ENCODE measurements around the gene GLIS1. TPM values are rescaled to one million over a fixed set of nuclear protein-coding genes. Genes with fewer than 3 reads are reported as not detected.

Gene GLIS1
- total and polyA plus RNA-seq, 8 donors, result 0.06 to 0.26 (median 0.13) TPM; not detected in 4

- H3K27ac ChIP-seq, result no peak overlapping the region
- H3K4me1 ChIP-seq, result peaks cover 0 to 10% (median 0%) of the 10 kb centered on the region in 3 donors
- H3K36me3 ChIP-seq, result no peaks in the 10 kb centered on the region
- no peak for TF ChIP-seq CTCF (IDR thresholded peaks at IDR 0.05)
- WGBS, 2 donors, result 59 to 60% methylated on average over 5 of the region's 5 CpGs
- DNase-seq (no peak), FAIRE-seq (no peak), ATAC-seq (no peak)
- intact Hi-C loops (cut with DNase I), result no loop called here
- H3K9me3 ChIP-seq, result no peaks in the 10 kb centered on the region
- H3K27me3 ChIP-seq, result peaks cover 0 to 8% (median 3%) of the 10 kb centered on the region in 4 donors
- H3K4me3 ChIP-seq, result no peak overlapping the region
These were observed 3.7 kb downstream of the GLIS1 start for GRCh38 chr1:53735261-53735660.

- no peak for TF ChIP-seq CTCF (IDR thresholded peaks at IDR 0.05)
- DNase-seq (no peak), FAIRE-seq (no peak), ATAC-seq (no peak)
- peaks cover 0 to 8% (median 3%) of the 10 kb centered on the region in 4 donors for H3K27me3 ChIP-seq
- H3K36me3 ChIP-seq, result no peaks in the 10 kb centered on the region
- no peaks in the 10 kb centered on the region for H3K9me3 ChIP-seq
- H3K27ac ChIP-seq, result no peak overlapping the region
- intact Hi-C loops (cut with DNase I), result no loop called here
- H3K4me1 ChIP-seq, result peaks cover 0 to 10% (median 0%) of the 10 kb centered on the region in 3 donors
- WGBS, 2 donors, result 68 to 74% methylated on average over 10 of the region's 10 CpGs
- H3K4me3 ChIP-seq, result no peak overlapping the region
These were observed 4.2 kb downstream of the GLIS1 start for GRCh38 chr1:53734650-53735211.

DNA sequence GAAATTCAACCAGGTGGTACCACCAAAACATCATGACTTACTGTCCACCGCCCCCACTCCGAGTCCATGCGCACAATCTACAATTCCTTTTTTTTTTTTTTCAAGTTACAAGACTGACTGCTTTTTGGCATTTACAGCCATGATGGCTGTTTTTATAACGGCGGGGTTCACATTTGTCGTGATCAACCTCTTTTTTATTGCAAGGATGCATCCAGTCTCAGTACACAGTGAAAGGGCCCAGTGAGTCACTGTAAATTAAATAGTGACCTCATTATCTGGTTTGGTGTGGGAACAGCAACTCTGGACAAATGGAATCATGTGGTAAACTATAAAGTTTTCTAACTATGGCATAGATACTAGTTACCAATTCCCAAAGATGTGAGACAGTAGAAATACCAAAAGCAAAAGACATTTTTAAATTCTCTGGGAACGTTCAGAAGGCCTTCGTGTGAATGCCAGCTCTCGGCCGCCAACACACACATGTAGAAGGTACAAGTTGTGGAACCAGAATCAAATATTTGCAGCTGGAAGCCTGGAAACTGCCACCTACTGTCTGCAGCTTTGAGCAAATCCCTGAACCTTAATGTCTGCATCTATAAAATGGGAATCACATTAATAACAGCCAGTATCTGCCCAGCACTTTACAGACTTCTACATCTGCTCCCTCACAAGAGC is 4.9 kb downstream of the GLIS1 start:
- no peak for DNase-seq
- no peak for TF ChIP-seq CTCF (IDR thresholded peaks at IDR 0.05)
- Histone ChIP-seq H3K4me1 (peaks cover 0 to 10% (median 0%) of the 10 kb centered on the region in 3 donors), H3K27ac (no peak overlapping the region), H3K9me3 (no peaks in the 10 kb centered on the region), H3K27me3 (peaks cover 0 to 8% (median 3%) of the 10 kb centered on the region in 4 donors), H3K36me3 (no peaks in the 10 kb centered on the region), H3K4me3 (no peak overlapping the region)
- intact Hi-C loops (cut with DNase I), result no loop called here
- ATAC-seq, result no peak
- WGBS, 2 donors, result 79 to 85% methylated on average over 10 of the region's 10 CpGs
- no peak for FAIRE-seq

DNA sequence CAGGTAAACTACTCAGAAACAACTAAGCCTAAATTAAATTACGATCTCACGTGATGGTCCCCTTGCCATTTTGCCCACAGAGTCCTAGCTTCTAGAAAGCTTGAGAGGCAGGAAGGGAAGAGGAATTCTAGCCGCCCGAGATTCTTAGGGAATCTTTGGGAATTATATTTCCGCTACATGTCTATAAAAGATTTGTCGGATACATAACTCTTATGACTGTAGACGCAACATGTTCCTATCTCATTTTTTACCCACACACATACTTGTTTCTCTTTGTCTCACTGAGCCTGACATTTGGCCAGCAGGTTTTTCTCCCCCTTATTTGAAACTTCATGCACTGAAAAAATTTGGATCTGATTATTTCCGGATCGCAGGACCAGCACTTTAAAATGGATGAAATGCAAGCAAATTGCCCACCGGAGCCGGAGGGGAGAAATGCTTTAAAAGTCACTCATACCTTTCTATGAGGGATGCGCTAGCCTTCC is 5.5 kb downstream of the GLIS1 start:
- DNase-seq (no peak), ATAC-seq (no peak), FAIRE-seq (no peak)
- Histone ChIP-seq H3K27me3 (peaks cover 0 to 7% (median 3%) of the 10 kb centered on the region in 4 donors), H3K9me3 (no peaks in the 10 kb centered on the region), H3K4me3 (no peak overlapping the region), H3K27ac (no peak overlapping the region), H3K36me3 (no peaks in the 10 kb centered on the region), H3K4me1 (peaks cover 0 to 8% (median 0%) of the 10 kb centered on the region in 3 donors)
- intact Hi-C loops (cut with DNase I), result no loop called here
- WGBS, 2 donors, result 84 to 86% methylated on average over 12 of the region's 12 CpGs
- no peak for TF ChIP-seq CTCF (IDR thresholded peaks at IDR 0.05)

DNA sequence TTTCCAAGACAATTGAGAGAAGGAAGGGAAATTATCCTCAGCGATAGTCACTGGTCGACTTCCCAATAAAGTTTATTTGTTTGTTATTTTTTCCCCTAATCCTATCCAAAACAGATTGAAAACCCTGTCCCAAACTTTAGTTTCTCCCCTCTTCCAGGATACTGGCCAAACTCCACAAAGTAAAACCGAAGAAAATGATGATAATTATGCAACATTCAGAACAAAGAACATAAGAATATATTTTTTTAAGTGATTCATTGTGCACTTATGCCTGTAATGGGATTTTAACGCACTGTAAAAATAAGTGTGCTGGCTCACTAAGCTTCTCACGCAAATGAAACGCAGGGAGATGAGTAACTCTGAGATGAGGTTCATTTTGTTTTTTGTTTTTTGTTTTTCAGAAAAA is 6.0 kb downstream of the GLIS1 start:
- FAIRE-seq, result no peak
- H3K27me3 ChIP-seq, result peaks cover 0 to 4% (median 0%) of the 10 kb centered on the region in 4 donors

More for the DNA sequence above, 6.0 kb downstream of the GLIS1 start:
- peaks cover 0 to 2% (median 0%) of the 10 kb centered on the region in 3 donors for H3K4me1 ChIP-seq
- ATAC-seq, result no peak
- TF ChIP-seq CTCF (IDR thresholded peaks at IDR 0.05), result no peak
- 53 to 68% methylated on average over 6 of the region's 6 CpGs for WGBS, 2 donors
- no peak overlapping the region for H3K27ac ChIP-seq
- intact Hi-C loops (cut with DNase I), result no loop called here
- H3K9me3 ChIP-seq, result no peaks in the 10 kb centered on the region
- DNase-seq, result no peak
- H3K4me3 ChIP-seq, result no peak overlapping the region
- H3K36me3 ChIP-seq, result no peaks in the 10 kb centered on the region
